ENCODE measurements around the gene AKAIN1.

AKAIN1 gene

GRCh38 chr18:5103286-5103685 lies 93.8 kb downstream of the AKAIN1 start:
- no peak for DNase-seq (ENCODE audit: extremely low read depth, low read depth)
- TF ChIP-seq CTCF (IDR thresholded peaks at IDR 0.05; ENCODE audit: low read depth, low read length): no peak

DNA sequence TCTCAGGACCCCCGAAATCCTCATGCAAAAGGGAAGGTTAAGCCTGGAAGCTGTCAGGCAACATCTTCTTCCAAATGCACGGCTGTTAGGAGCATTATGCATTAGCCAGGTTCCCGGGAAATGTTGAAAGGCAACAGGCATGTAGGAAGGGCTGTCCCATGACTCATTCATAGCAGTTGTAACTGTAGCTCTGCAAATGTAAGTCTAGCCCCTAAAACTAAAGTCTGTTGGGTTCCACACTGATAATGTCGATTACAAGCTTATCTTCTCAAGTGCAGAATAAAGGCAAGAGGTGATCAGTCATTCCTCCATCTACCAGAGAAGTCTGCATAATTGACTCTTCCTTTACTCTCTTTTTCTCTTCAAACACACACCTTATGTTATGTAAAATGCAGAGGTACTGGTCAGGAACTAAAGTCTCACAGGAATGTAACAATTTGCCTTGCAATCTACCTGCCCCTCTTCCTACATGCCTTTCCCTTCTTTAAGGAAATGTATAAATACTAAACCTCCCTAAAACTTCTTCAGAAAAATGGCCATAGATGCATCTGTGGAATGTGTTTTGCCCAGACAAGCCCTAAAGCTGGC lies 99.8 kb downstream of the AKAIN1 start:
- no peak for TF ChIP-seq CTCF (IDR thresholded peaks at IDR 0.05; ENCODE audit: low read depth, low read length)

GRCh38 chr18:5095239-5095638 lies 101.8 kb downstream of the AKAIN1 start:
- no peak for DNase-seq (ENCODE audit: extremely low read depth, low read depth)

More for the DNA sequence above, 99.8 kb downstream of the AKAIN1 start:
- DNase-seq (ENCODE audit: extremely low read depth, low read depth): no peak

DNA sequence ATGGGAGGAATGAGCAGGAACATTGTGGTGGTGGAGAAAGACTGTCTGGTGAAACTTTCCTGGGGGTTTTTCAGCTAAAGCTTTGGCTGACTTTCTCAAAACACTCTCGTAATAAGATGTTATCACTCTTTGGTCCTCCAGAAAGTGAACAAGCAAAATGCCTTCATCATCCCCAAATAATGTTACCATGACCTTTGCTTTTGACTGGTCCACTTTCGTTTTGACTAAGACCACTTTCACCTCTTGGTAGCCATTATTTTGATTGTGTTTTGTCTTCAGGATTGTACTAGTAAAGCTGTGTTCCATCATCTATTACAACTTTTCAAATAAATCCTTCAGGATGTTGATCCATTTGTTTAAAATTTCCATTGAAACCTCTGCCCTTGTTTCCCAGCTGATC lies 103.2 kb downstream of the AKAIN1 start:
- no peak for DNase-seq (ENCODE audit: extremely low read depth, low read depth)

More at GRCh38 chr18:5095239-5095638, 101.8 kb downstream of the AKAIN1 start:
- TF ChIP-seq CTCF (IDR thresholded peaks at IDR 0.05; ENCODE audit: low read depth, low read length): no peak

More for the DNA sequence above, 103.2 kb downstream of the AKAIN1 start:
- TF ChIP-seq CTCF (IDR thresholded peaks at IDR 0.05; ENCODE audit: low read depth, low read length): no peak
